Tibial nerve (tissue), 3 donors: Measurements from ENCODE around the gene IGF2BP1.

ENCODE experiments used
- CTCF ChIP-seq, 5 experiments: fragments of 200-600 bp in 3 of 5; fragments of 450-650 bp in 2 of 5; sonication (generic) in 3 of 5; IDR thresholded peaks; one replicate each; pipeline ENCODE4 v1.5.1; 2016 to 2019; ENCODE audit warnings: antibody characterized with exemption in 5 of 5, mild to moderate bottlenecking in 3 of 5, moderate library complexity in 2 of 5
- POLR2A ChIP-seq, 2 donors: fragments of 450-650 bp; IDR thresholded peaks; one replicate each; pipeline ENCODE4 v1.6.1; 2017; ENCODE audit warnings: antibody characterized with exemption in 2 of 2, mild to moderate bottlenecking in 2 of 2, moderate library complexity in 2 of 2

- TF ChIP-seq CTCF (IDR thresholded peaks at IDR 0.05) (no peak), POLR2A (IDR thresholded peaks at IDR 0.05) (no peak)
Observed at GRCh38 chr17:49089094-49089493, 91.9 kb downstream of the IGF2BP1 start.
